IMR-90 (cell line): ENCODE data around the gene EFCAB8. TPM values are rescaled to one million over a fixed set of nuclear protein-coding genes. Genes with fewer than 3 reads are reported as not detected.

Experiments used
- ATAC-seq: fragments of 200-7000 bp; cut with Tn5 transposase; 2 replicates; pipeline ENCODE4 v1.9.1; 2020; ENCODE audit warnings: low read depth, mild to moderate bottlenecking, moderate library complexity
- BruUV-seq: library from RNA; stranded (reverse); fragments of 400-500 nt; replicated peaks from 2 replicates; lab custom pipeline; 2021; lab: Mats Ljungman, UMichigan
- CTCF ChIA-PET: fragments of 300-600 bp; formaldehyde crosslinking; extraction: SDS; loops from one replicate; lab custom pipeline; 2021; ENCODE audit warnings: antibody characterized with exemption; lab: Yijun Ruan, JAX
- POLR2A ChIA-PET: fragments of 300-600 bp; sonication (Branson Sonifier 250); formaldehyde crosslinking; loops from one replicate; lab custom pipeline; 2022; ENCODE audit warnings: antibody characterized with exemption; ENCODE audit not compliant: unreplicated experiment; lab: Charles Lee
- DNase-seq: peaks from one replicate; pipeline ENCODE4 v3.0.0; 2013
- H2AFZ ChIP-seq: replicated peaks from 2 replicates; pipeline ENCODE3; 2013; ENCODE audit warnings: low read length, mild to moderate bottlenecking; ENCODE audit not compliant: poor library complexity
- H2AK5ac ChIP-seq: 2 replicates; pipeline ENCODE4 v1.6.1; 2013; ENCODE audit warnings: low read depth, low read length, inconsistent platforms
- H2AK9ac ChIP-seq: replicated peaks from 2 replicates; pipeline ENCODE3; 2013; ENCODE audit warnings: mild to moderate bottlenecking, low read depth, low read length, moderate library complexity; ENCODE audit not compliant: poor library complexity
- H2BK120ac ChIP-seq: 2 replicates; pipeline ENCODE4 v1.6.1; 2013; ENCODE audit warnings: low read depth, low read length, inconsistent platforms
- H2BK15ac ChIP-seq: 3 replicates; pipeline ENCODE4 v1.6.1; 2013; ENCODE audit warnings: low read depth, low read length, inconsistent platforms
- H2BK20ac ChIP-seq: 2 replicates; pipeline ENCODE4 v1.6.1; 2013; ENCODE audit warnings: low read depth, mild to moderate bottlenecking, inconsistent platforms, low read length, moderate library complexity
- H2BK5ac ChIP-seq: 2 replicates; pipeline ENCODE4 v1.6.1; 2013; ENCODE audit warnings: mild to moderate bottlenecking, low read depth, low read length, inconsistent platforms; ENCODE audit not compliant: poor library complexity, severe bottlenecking
- H3K14ac ChIP-seq: replicated peaks from 2 replicates; pipeline ENCODE4 v1.6.1; 2013; ENCODE audit warnings: low read depth, low read length, inconsistent platforms
- H3K18ac ChIP-seq: 2 replicates; pipeline ENCODE4 v1.6.1; 2013; ENCODE audit warnings: low read depth, low read length, control low read depth
- H3K23ac ChIP-seq: 2 replicates; pipeline ENCODE4 v1.6.1; 2013; ENCODE audit warnings: low read depth, low read length, inconsistent platforms
- H3K27ac ChIP-seq: 2 replicates; pipeline ENCODE4 v1.5.1; 2013; ENCODE audit warnings: mild to moderate bottlenecking, control low read depth, low read length; ENCODE audit not compliant: insufficient read depth
- H3K27me3 ChIP-seq: 2 replicates; pipeline ENCODE4 v1.6.1; 2013; ENCODE audit warnings: low read length; ENCODE audit not compliant: control insufficient read depth, insufficient read depth
- H3K36me3 ChIP-seq: 2 replicates; pipeline ENCODE4 v1.6.1; 2013; ENCODE audit warnings: low read length, mixed read lengths; ENCODE audit not compliant: control insufficient read depth, insufficient read depth
- H3K4ac ChIP-seq: 2 replicates; pipeline ENCODE4 v1.6.1; 2013; ENCODE audit warnings: low read depth, low read length, inconsistent platforms
- H3K4me1 ChIP-seq: 2 replicates; pipeline ENCODE4 v1.6.1; 2013; ENCODE audit warnings: low read length, mixed read lengths; ENCODE audit not compliant: control insufficient read depth, insufficient read depth
- H3K4me2 ChIP-seq: 2 replicates; pipeline ENCODE4 v1.6.1; 2013; ENCODE audit warnings: low read depth, mild to moderate bottlenecking, control low read depth, low read length, moderate library complexity
- H3K4me3 ChIP-seq: 2 replicates; pipeline ENCODE4 v1.5.1; 2013; ENCODE audit warnings: low read depth, mild to moderate bottlenecking, control low read depth, low read length, moderate library complexity; ENCODE audit not compliant: insufficient read depth
- H3K56ac ChIP-seq: 2 replicates; pipeline ENCODE4 v1.6.1; 2013; ENCODE audit warnings: low read length, inconsistent platforms; ENCODE audit not compliant: insufficient read depth; ENCODE audit errors: extremely low read depth
- H3K79me1 ChIP-seq, 2 experiments: 2 replicates each; pipeline ENCODE4 v1.6.1; 2013; ENCODE audit warnings: low read length in 2 of 2, inconsistent platforms in 1 of 2, low read depth in 1 of 2
- H3K9ac ChIP-seq: 2 replicates; pipeline ENCODE4 v1.6.1; 2013; ENCODE audit warnings: low read depth, low read length, control low read depth
- H3K9me1 ChIP-seq: 2 replicates; pipeline ENCODE4 v1.6.1; 2013; ENCODE audit warnings: low read length, inconsistent platforms; ENCODE audit not compliant: insufficient read depth
- H3K9me3 ChIP-seq: 2 replicates; pipeline ENCODE4 v1.6.1; 2013; ENCODE audit warnings: low read length; ENCODE audit not compliant: control insufficient read depth, insufficient read depth
- H4K20me1 ChIP-seq: 2 replicates; pipeline ENCODE4 v1.6.1; 2013; ENCODE audit warnings: low read length, inconsistent platforms; ENCODE audit not compliant: insufficient read depth
- H4K5ac ChIP-seq: 2 replicates; pipeline ENCODE4 v1.6.1; 2013; ENCODE audit warnings: mild to moderate bottlenecking, low read depth, low read length, control low read depth
- H4K8ac ChIP-seq, 2 experiments: 2 replicates each; pipeline ENCODE4 v1.6.1; 2013; ENCODE audit warnings: low read depth in 2 of 2, low read length in 2 of 2, control low read depth in 1 of 2, inconsistent platforms in 1 of 2
- H4K91ac ChIP-seq: 2 replicates; pipeline ENCODE4 v1.6.1; 2013; ENCODE audit warnings: low read depth, low read length, inconsistent platforms; ENCODE audit not compliant: insufficient read depth
- FOS ChIP-seq: fragments of 150-350 bp; IDR thresholded peaks from 2 replicates; pipeline ENCODE4 v1.6.1; 2016; ENCODE audit warnings: low read depth, low read length
- MAFK ChIP-seq: IDR thresholded peaks from 2 replicates; pipeline ENCODE4 v1.6.1; 2012; ENCODE audit warnings: low read depth, low read length, improper control_type of control experiment
- MXI1 ChIP-seq: IDR thresholded peaks from 2 replicates; pipeline ENCODE4 v1.6.1; 2012; ENCODE audit warnings: low read depth, mild to moderate bottlenecking, low read length, moderate library complexity, borderline replicate concordance
- RFX5 ChIP-seq: IDR thresholded peaks from 2 replicates; pipeline ENCODE4 v1.8.0; 2012; ENCODE audit warnings: low read depth, mild to moderate bottlenecking, low read length, moderate library complexity
- SMC3 ChIP-seq: fragments of 150-350 bp; IDR thresholded peaks from 2 replicates; pipeline ENCODE4 v1.6.1; 2016; ENCODE audit warnings: low read depth, mild to moderate bottlenecking, antibody characterized with exemption, low read length, moderate library complexity
- WGBS, 2 experiments: methylation state at CpG; one replicate each; pipeline versions ENCODE4 v1.1.5 to v1.1.7; 2013; ENCODE audit warnings: missing lambda C conversion rate in 2 of 2; ENCODE audit not compliant: insufficient read length in 1 of 2; ENCODE audit errors: extremely low coverage in 2 of 2; 5-methylcytosine and 5-hydroxymethylcytosine counted together
- dilution Hi-C: fragments of 300-500 bp; cut with HindIII; formaldehyde crosslinking; loops from one replicate; pipeline ENCODE4 v1.14.3; 2018; ENCODE audit warnings: low sequenced_read_pairs; ENCODE audit not compliant: unreplicated experiment
- in situ Hi-C: fragments of 300-500 bp; cut with MboI; formaldehyde crosslinking; loops from 3 replicates; pipeline ENCODE4 v1.14.3; 2019; ENCODE audit warnings: low sequenced_read_pairs, inconsistent platforms, mixed read lengths
- intact Hi-C: fragments of 100-400 bp; cut with micrococcal nuclease; formaldehyde crosslinking; loops from 2 replicates; pipeline ENCODE4 v1.10.0; 2022
- polyA plus RNA-seq, 3 experiments: library from polyadenylated mRNA; depleted of rRNA; stranded (reverse); fragments of >200 nt; gene quantifications; 2 replicates each; pipeline ENCODE4 v1.2.3, GENCODE V29; 2012; ENCODE audit warnings: low replicate concordance in 1 of 3
- total RNA-seq: library from RNA; depleted of rRNA; stranded (reverse); fragments of >200 nt; gene quantifications from 2 replicates; pipeline ENCODE4 v1.2.3, GENCODE V29; 2012

Gene EFCAB8
- total and polyA plus RNA-seq, 2 of the 4 experiments (the other 2 are of a cell fraction): not detected

GRCh38 chr20:33006776-33007375 is 148.2 kb downstream of the EFCAB8 start:
- dilution Hi-C loops (no loop called here), intact Hi-C loops (no loop called here), in situ Hi-C loops (no loop called here)
- peak overlapping the region; percentile 16 for H2AK9ac ChIP-seq
- H3K79me1 ChIP-seq: no peaks in the 10 kb centered on the region
- no peak overlapping the region for H4K91ac ChIP-seq
- no peak overlapping the region for H2BK15ac ChIP-seq
- H2AFZ ChIP-seq: no peak overlapping the region
- BruUV-seq: no TSS peak
- no peak for ATAC-seq
- no peaks in the 10 kb centered on the region for H3K9me3 ChIP-seq
- H3K27ac ChIP-seq: no peak overlapping the region
- no peak overlapping the region for H3K56ac ChIP-seq
- no peak overlapping the region for H2BK5ac ChIP-seq
- no peak overlapping the region for H4K5ac ChIP-seq
- H3K4ac ChIP-seq: no peak overlapping the region
- no peak overlapping the region for H4K8ac ChIP-seq
- TF ChIP-seq MAFK: no peak
- TF ChIP-seq SMC3: no peak
- TF ChIP-seq RFX5: no peak
- TF ChIP-seq MXI1: no peak
- TF ChIP-seq FOS: no peak
- H3K9ac ChIP-seq: no peak overlapping the region
- ChIA-PET CTCF (no interaction called here), POLR2A (no interaction called here)
- no peak overlapping the region for H3K23ac ChIP-seq
- peaks cover 3% of the 10 kb centered on the region for H3K27me3 ChIP-seq
- H3K4me2 ChIP-seq: no peak overlapping the region
- no peaks in the 10 kb centered on the region for H3K36me3 ChIP-seq
- no peak overlapping the region for H2AK5ac ChIP-seq
- no peak for DNase-seq
- H2BK120ac ChIP-seq: no peak overlapping the region
- no peaks in the 10 kb centered on the region for H3K9me1 ChIP-seq
- WGBS, 2 experiments: no CpG with 5 or more reads among the region's 8 CpGs
- H3K4me3 ChIP-seq: no peak overlapping the region
- H3K4me1 ChIP-seq: no peaks in the 10 kb centered on the region
- H3K14ac ChIP-seq: no peak overlapping the region
- H3K18ac ChIP-seq: no peak overlapping the region
- no peak overlapping the region for H2BK20ac ChIP-seq
- no peaks in the 10 kb centered on the region; the same call in 1 of the 2 replicates for H4K20me1 ChIP-seq
